NOMO-1 treated with DMSO at 0.1 percent for 48 hours (cell line): ENCODE measurements around the gene RNF220.
"Not testable (repeated sequence)": the region's sequence is repeated elsewhere in the genome, so short reads cannot be mapped to it uniquely, and the experiment has no call there.

Experiments used
- DNase-seq: peaks from one replicate; lab custom pipeline; 2025; ENCODE audit not compliant: unreplicated experiment; lab: John Stamatoyannopoulos, UW

The RNF220 gene

DNA sequence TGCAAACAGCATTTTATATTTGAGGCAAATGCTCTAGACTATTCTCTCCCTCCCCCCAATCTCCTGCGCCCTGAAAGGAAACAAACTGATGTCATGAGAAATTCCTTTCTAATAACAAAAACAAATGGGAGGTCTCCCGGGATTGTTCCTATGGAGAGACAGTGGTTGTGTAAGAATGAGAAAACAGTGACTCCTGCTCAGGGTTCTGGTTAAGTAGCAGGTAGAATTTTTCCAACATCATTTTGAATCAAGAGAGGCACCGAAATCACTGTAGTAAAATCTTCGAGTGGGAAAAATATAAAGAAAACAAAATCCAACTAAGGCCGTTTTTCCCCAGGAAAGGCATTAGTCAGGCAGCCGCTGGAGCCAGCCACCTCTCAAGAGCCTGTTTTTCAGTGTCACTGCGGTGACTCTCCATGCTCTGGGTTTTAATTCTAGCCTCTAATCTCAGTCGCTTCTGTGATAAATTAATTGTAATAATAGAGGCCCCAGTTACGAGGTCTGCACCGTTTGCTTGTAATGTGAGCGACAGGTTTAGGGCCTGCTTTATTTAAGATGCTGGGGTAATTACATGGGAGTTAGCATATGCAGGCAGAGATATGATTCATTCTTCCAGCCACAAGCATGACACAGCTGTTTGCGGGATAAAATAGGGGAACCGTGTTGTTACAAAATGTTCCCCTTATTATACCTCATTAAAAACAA is 80.3 kb downstream of the RNF220 start:
- peak; percentile 98 for DNase-seq

- no peak for DNase-seq
Observed at GRCh38 chr1:44485934-44486460, 80.9 kb downstream of the RNF220 start.

GRCh38 chr1:44489481-44489880 is 84.4 kb downstream of the RNF220 start:
- no peak for DNase-seq

- DNase-seq: no peak
Observed at GRCh38 chr1:44496541-44497171, 91.6 kb downstream of the RNF220 start.

GRCh38 chr1:44497422-44498170 is 92.5 kb downstream of the RNF220 start:
- DNase-seq: no peak

DNA sequence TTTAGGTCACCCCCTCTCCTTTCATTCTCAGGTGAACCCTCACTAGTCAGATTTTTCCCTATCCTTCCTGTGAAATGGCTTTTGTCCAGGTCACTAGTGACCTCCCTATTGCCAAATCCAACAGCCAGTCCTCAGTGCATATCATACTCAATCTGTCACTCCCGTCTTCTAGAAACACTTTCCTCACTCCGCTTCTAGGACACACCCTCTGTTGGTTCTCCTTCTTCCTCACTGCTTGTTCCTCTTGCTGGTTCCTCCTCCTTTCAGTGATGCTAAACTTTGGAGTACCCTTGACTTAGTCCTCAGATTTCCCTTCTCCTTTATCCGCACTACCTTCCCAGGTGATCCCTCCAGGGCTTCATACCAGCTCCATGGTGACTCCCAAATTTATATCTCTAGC is 94.3 kb downstream of the RNF220 start:
- DNase-seq: peak; percentile 63

DNA sequence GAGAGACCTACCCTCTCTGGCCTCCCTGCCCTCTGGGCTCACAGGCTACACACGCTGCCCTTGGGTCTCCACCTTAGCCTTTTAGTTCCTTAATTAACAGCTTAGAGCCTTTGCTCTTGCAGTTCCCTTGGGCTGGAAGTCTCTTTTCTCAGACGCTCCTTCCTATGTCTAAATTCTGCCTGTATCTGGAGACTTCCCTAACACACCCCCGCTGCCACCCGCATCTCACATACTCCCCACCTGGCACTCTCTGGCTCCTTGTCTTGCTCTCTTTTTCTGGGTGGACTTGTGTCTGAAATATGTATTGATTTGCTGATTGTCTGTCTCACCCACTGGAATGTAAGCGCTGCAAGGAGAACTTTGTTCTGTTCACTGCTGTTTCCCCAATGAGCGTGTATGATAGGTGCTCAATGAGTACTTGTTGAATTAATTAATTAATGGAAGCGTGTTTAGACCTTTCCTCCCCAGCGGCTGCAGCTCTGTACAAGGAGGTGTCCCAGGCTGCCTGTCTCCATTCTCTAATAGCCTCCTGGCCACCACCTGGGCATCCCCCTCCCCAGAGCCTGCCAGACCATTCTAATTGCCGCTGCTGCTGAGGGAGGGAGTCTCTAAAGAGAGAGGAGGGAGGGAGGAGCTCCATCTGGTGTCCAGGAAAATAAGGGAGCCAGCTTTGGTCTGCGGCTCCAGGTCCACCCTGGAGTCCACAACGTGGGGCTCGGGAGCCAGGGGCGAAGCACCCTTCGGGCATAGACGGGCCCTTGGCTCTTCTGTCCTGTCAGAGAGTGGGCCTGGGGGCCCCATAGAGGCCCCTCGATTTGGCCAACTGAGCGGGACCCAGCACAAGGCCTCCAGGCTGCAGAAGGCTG is 95.4 kb downstream of the RNF220 start:
- DNase-seq: no peak

GRCh38 chr1:44501047-44501890 is 96.2 kb downstream of the RNF220 start:
- no peak for DNase-seq

GRCh38 chr1:44502823-44503222 is 97.8 kb downstream of the RNF220 start:
- DNase-seq: not testable (repeated sequence)

GRCh38 chr1:44503625-44504024 is 98.6 kb downstream of the RNF220 start:
- no peak for DNase-seq

- no peak for DNase-seq
Observed at GRCh38 chr1:44505210-44505993, 100.3 kb downstream of the RNF220 start.

DNA sequence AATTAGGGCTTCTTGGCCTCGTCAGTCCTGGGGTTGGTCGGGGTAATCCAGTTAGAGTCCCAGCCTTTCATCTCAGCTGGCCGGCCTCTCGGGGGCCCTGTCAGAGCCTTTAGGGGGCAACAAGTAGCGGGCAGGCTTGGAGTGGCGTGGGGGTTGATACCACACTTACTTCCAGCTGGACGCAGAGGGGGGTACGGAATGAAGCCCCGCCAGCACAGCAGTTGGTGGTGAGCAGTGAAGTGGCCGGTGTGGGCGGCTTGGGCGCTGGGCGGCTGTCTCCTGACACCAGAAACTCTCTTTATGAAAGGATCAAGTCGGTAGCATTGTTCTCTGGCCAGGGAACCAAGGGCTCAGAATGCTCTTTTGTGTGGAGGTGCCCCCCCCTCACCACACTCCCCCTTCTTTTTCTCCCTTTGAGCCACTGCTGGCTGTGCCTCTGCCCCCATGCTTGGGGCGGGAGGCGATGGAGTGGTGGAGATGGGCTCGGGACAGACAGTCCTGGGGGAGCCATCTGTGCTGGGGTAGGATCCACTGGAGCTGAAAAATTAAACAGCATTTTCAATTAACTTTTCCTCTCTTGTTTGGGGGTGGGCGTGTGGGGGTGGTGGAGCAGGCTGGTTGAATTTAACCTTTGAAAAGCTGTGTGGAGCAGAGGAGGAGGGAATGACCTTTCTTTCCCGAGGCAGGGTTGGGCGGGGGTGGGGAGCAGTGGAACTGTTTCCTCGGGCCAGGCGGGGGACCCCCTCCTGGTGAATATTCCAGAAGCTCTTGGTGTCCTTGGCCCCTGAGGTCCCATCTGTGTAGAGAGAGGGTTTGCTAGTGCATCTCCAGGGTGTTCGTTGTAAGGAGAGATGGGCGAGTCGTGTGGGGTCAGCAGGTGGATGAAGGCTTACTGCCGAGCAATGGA is 102.7 kb downstream of the RNF220 start:
- no peak for DNase-seq

- DNase-seq: no peak
Observed at GRCh38 chr1:44508397-44508745, 103.3 kb downstream of the RNF220 start.

GRCh38 chr1:44511363-44511762 is 106.3 kb downstream of the RNF220 start:
- no peak for DNase-seq

GRCh38 chr1:44511769-44512168 is 106.7 kb downstream of the RNF220 start:
- no peak for DNase-seq

DNA sequence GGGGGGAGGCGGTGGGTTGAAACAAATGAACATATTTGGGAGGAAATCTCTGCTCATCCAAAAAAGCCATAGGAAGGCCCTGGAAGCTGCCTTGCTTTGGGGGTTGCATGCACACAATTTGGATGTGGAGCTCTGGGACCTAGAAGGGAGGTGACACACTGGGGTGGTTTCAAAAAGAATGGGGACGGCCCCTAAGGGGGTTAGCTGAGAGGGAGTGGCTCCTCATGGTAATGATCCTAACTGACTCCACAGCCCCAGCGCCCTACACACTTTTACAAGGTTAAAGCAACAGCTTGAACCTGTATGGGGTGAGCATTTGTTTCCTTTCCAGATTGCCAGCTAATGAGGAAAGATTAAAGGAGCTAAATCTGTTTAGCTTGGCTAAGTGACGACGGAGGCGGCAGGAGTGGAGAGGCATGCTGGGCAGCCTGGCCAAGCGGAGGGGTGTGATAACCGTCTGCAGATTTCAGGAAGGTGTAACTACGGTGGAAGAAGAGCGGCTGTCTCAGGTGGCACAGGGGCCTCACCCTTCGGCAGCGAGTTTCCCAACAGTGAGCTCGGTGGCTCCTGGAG is 107.3 kb downstream of the RNF220 start:
- DNase-seq: no peak

- DNase-seq: no peak
Observed at GRCh38 chr1:44513111-44513510, 108.1 kb downstream of the RNF220 start.

- no peak for DNase-seq
Observed at GRCh38 chr1:44514673-44515072, 109.6 kb downstream of the RNF220 start.
